PC-9 (cell line): ENCODE data around the gene MAFB.

ENCODE experiments used
- CTCF ChIP-seq: fragments of 200-600 bp; sonication (generic); conservative IDR thresholded peaks from 2 replicates; pipeline ENCODE4 v1.6.1; 2017; ENCODE audit warnings: mixed run types, antibody characterized with exemption, mild to moderate bottlenecking, moderate library complexity
- EZH2 ChIP-seq: fragments of 200-600 bp; sonication (generic); IDR thresholded peaks from 2 replicates; pipeline ENCODE4 v1.8.0; 2017; ENCODE audit warnings: antibody characterized with exemption, low read depth

- TF ChIP-seq CTCF, result no peak
- no peak for TF ChIP-seq EZH2
Measured at GRCh38 chr20:40678286-40678875, 10.7 kb downstream of the MAFB start.
